Loucy (cell line): ENCODE data around the gene FOXA1.

ENCODE experiments used
- H2AFZ ChIP-seq: fragments of 200-600 bp; sonication (generic); 2 replicates; pipeline ENCODE4 v1.6.0; 2016; ENCODE audit warnings: antibody characterized with exemption, mild to moderate bottlenecking, low read length, moderate library complexity
- H3F3A ChIP-seq: fragments of 200-600 bp; 2 replicates; pipeline ENCODE4 v1.6.0; 2016; ENCODE audit warnings: antibody characterized with exemption, low read depth, mild to moderate bottlenecking
- H3K27me3 ChIP-seq: fragments of 200-600 bp; sonication (generic); 2 replicates; pipeline ENCODE4 v1.6.1; 2014; ENCODE audit warnings: low read length, mild to moderate bottlenecking; ENCODE audit not compliant: insufficient read depth, poor library complexity, severe bottlenecking
- H3K36me3 ChIP-seq: fragments of 200-600 bp; sonication (generic); 2 replicates; pipeline ENCODE4 v1.6.1; 2016; ENCODE audit warnings: low read length; ENCODE audit not compliant: insufficient read depth
- H3K4me1 ChIP-seq: fragments of 200-600 bp; sonication (generic); 2 replicates; pipeline ENCODE4 v1.5.1; 2014; ENCODE audit warnings: low read length, mild to moderate bottlenecking; ENCODE audit not compliant: insufficient read depth, poor library complexity, severe bottlenecking
- H3K4me2 ChIP-seq: fragments of 200-600 bp; sonication (generic); 2 replicates; pipeline ENCODE4 v1.6.0; 2014; ENCODE audit warnings: antibody characterized with exemption, low read length, low read depth, mild to moderate bottlenecking; ENCODE audit not compliant: poor library complexity, severe bottlenecking
- H3K4me3 ChIP-seq: fragments of 200-600 bp; sonication (generic); 2 replicates; pipeline ENCODE4 v1.5.1; 2014; ENCODE audit warnings: low read length, mild to moderate bottlenecking, mixed read lengths; ENCODE audit not compliant: poor library complexity, severe bottlenecking
- H3K79me2 ChIP-seq: fragments of 200-600 bp; sonication (generic); 2 replicates; pipeline ENCODE4 v1.6.1; 2014; ENCODE audit warnings: low read length; ENCODE audit not compliant: insufficient read depth
- H3K9ac ChIP-seq: fragments of 200-600 bp; sonication (generic); 2 replicates; pipeline ENCODE4 v1.6.0; 2014; ENCODE audit warnings: mild to moderate bottlenecking, low read depth, low read length, moderate library complexity; ENCODE audit not compliant: poor library complexity, severe bottlenecking
- H3K9me2 ChIP-seq: fragments of 200-600 bp; sonication (generic); replicated peaks from 2 replicates; pipeline ENCODE4 v1.6.1; 2016; ENCODE audit warnings: low read depth, low read length, mixed read lengths
- H3K9me3 ChIP-seq: fragments of 200-600 bp; sonication (generic); 2 replicates; pipeline ENCODE4 v1.6.1; 2014; ENCODE audit warnings: mild to moderate bottlenecking, antibody characterized with exemption, low read length, low read depth; ENCODE audit not compliant: insufficient read depth
- H4K20me1 ChIP-seq: fragments of 200-600 bp; sonication (generic); 2 replicates; pipeline ENCODE4 v1.6.0; 2014; ENCODE audit warnings: antibody characterized with exemption, low read length, mild to moderate bottlenecking; ENCODE audit not compliant: insufficient read depth, poor library complexity, severe bottlenecking
- CTCF ChIP-seq: fragments of 200-600 bp; sonication (generic); conservative IDR thresholded peaks from 2 replicates; pipeline ENCODE4 v1.5.1; 2014; ENCODE audit warnings: mild to moderate bottlenecking, antibody characterized with exemption, low read length
- EZH2phosphoT487 ChIP-seq: fragments of 200-600 bp; IDR thresholded peaks from 2 replicates; pipeline ENCODE4 v1.6.1; 2018; ENCODE audit warnings: antibody characterized with exemption, mild to moderate bottlenecking, moderate library complexity, borderline replicate concordance

The FOXA1 gene

GRCh38 chr14:37590428-37591139 is 4.5 kb downstream of the FOXA1 start:
- Histone ChIP-seq H3K4me3 (no peak overlapping the region), H3K9me3 (no peaks in the 10 kb centered on the region), H2AFZ (no peak overlapping the region), H3K79me2 (no peaks in the 10 kb centered on the region), H4K20me1 (no peaks in the 10 kb centered on the region), H3K36me3 (no peaks in the 10 kb centered on the region), H3F3A (no peaks in the 10 kb centered on the region), H3K4me1 (no peaks in the 10 kb centered on the region), H3K9me2 (no peaks in the 10 kb centered on the region), H3K4me2 (no peak overlapping the region), H3K27me3 (no peaks in the 10 kb centered on the region), H3K9ac (no peak overlapping the region)
- TF ChIP-seq CTCF, result no peak
- no peak for TF ChIP-seq EZH2phosphoT487

GRCh38 chr14:37589715-37590427 is 5.2 kb downstream of the FOXA1 start:
- Histone ChIP-seq H3K4me3 (no peak overlapping the region), H4K20me1 (no peaks in the 10 kb centered on the region), H3K79me2 (no peaks in the 10 kb centered on the region), H3F3A (no peaks in the 10 kb centered on the region), H3K9me3 (no peaks in the 10 kb centered on the region), H3K9me2 (no peaks in the 10 kb centered on the region), H3K27me3 (no peaks in the 10 kb centered on the region), H3K4me1 (no peaks in the 10 kb centered on the region), H3K4me2 (no peak overlapping the region), H2AFZ (no peak overlapping the region), H3K36me3 (no peaks in the 10 kb centered on the region), H3K9ac (no peak overlapping the region)
- TF ChIP-seq EZH2phosphoT487 (no peak), CTCF (no peak)

GRCh38 chr14:37588956-37589714 is 5.9 kb downstream of the FOXA1 start:
- H3K9me2 ChIP-seq, result no peaks in the 10 kb centered on the region
- H3K4me2 ChIP-seq, result no peak overlapping the region
- no peaks in the 10 kb centered on the region for H3K4me1 ChIP-seq
- no peak overlapping the region for H3K9ac ChIP-seq
- no peaks in the 10 kb centered on the region for H3K79me2 ChIP-seq
- H3K4me3 ChIP-seq, result no peak overlapping the region
- H2AFZ ChIP-seq, result no peak overlapping the region
- H3K27me3 ChIP-seq, result no peaks in the 10 kb centered on the region
- H3F3A ChIP-seq, result no peaks in the 10 kb centered on the region
- H3K36me3 ChIP-seq, result no peaks in the 10 kb centered on the region
- TF ChIP-seq EZH2phosphoT487 (no peak), CTCF (no peak)
- H4K20me1 ChIP-seq, result no peaks in the 10 kb centered on the region
- no peaks in the 10 kb centered on the region for H3K9me3 ChIP-seq
